Measurements from ENCODE around the gene HLA-B.

GRCh38 chr6:31362751-31363150, 5.8 kb upstream of the HLA-B start:
- TF ChIP-seq POLR2AphosphoS5 (IDR thresholded peaks at IDR 0.05; ENCODE audit: low read depth, low read length) (no peak), REST (IDR thresholded peaks at IDR 0.05; ENCODE audit: insufficient read depth in 1 of 2, low read depth in 2 of 2, low read length in 2 of 2) (no peak), FOXP2 (optimal IDR thresholded peaks at IDR 0.05; ENCODE audit: borderline replicate concordance, extremely low read depth, extremely low read length, insufficient read depth) (no peak), TAF1 (IDR thresholded peaks at IDR 0.05; ENCODE audit: borderline replicate concordance, insufficient read depth, low read length) (no peak)
